Measurements from ENCODE around the gene RPN2. TPM values are rescaled to one million over a fixed set of nuclear protein-coding genes. Genes with fewer than 3 reads are reported as not detected.

The RPN2 gene
- total and polyA plus RNA-seq, 9 of the 15 experiments (the other 6 are each of a cell fraction or from before 2014, with no cell fraction given), result 168 to 548 (median 325) TPM

DNA sequence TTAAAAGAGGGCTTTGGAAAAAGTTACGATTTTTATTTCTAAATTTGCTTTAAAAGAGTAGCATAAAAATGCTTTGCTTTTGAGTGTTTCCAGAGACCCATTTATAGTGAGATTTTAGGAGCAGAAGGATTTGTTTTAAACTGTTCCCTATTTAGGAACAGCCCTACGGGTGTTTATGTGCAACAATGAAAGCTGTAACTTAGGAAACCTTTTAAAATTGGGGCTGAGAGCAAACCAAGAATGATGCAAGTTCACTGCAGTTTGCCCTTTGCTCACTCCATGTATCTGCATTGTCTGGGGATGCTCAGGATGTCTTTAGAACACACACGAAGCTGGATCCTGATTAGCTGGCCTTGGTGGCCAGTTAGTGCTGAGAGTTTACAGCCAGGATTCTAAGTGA, 41.6 kb downstream of the RPN2 start:
- H3K9ac ChIP-seq (ENCODE audit: insufficient read depth in 1 of 2, low read depth in 2 of 2, low read length in 2 of 2), result no peak overlapping the region
- peaks cover 88% of the 10 kb centered on the region for H3K36me3 ChIP-seq (ENCODE audit: control insufficient read depth, insufficient read depth, low read length)
- in situ Hi-C loops (cut with MboI), result no loop called here
- ATAC-seq (no peak), DNase-seq (ENCODE audit: extremely low read depth in 1 of 4, low spot score in 3 of 4) (no peak), FAIRE-seq (no peak)
- POLR2A ChIA-PET, result interaction anchor here (1.0 to 1.1 kb wide), 2 partner anchors 21 to 74 kb away, joined by 3 read pairs; no protein-coding TSS in a partner anchor
- no peaks in the 10 kb centered on the region for H3K9me3 ChIP-seq (replicated peaks; ENCODE audit: control insufficient read depth, insufficient read depth, low read depth, low read length)
- TF ChIP-seq, protein P1, sequence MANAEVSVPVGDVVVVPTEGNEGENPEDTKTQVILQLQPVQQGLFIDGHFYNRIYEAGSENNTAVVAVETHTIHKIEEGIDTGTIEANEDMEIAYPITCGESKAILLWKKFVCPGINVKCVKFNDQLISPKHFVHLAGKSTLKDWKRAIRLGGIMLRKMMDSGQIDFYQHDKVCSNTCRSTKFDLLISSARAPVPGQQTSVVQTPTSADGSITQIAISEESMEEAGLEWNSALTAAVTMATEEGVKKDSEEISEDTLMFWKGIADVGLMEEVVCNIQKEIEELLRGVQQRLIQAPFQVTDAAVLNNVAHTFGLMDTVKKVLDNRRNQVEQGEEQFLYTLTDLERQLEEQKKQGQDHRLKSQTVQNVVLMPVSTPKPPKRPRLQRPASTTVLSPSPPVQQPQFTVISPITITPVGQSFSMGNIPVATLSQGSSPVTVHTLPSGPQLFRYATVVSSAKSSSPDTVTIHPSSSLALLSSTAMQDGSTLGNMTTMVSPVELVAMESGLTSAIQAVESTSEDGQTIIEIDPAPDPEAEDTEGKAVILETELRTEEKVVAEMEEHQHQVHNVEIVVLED (CRISPR knock-in tag; IDR thresholded peaks at IDR 0.05), result no peak
- no TSS peak for BruUV-seq (replicated peaks)
- H3K4me2 ChIP-seq (ENCODE audit: insufficient read depth, low read length), result no peak overlapping the region
- no peak overlapping the region for H3K4me3 ChIP-seq
- H2AFZ ChIP-seq (ENCODE audit: low read depth, low read length), result no peak overlapping the region
- H3K4me1 ChIP-seq (replicated peaks in 1 of 2; ENCODE audit: control insufficient read depth in 2 of 2, insufficient read depth in 2 of 2, low read length in 2 of 2), result no peaks in the 10 kb centered on the region
- H3K79me2 ChIP-seq (ENCODE audit: control insufficient read depth, insufficient read depth, low read length), result no peaks in the 10 kb centered on the region
- CTCF ChIA-PET (ENCODE audit: low intra/inter-chr PET ratio), result no interaction called here
- intact Hi-C loops (cut with micrococcal nuclease), result no loop called here
- H3K27me3 ChIP-seq (ENCODE audit: control insufficient read depth in 2 of 2, insufficient read depth in 2 of 2, low read length in 2 of 2), result no peaks in the 10 kb centered on the region
- 66% methylated on average over 3 of the region's 3 CpGs for whole genome bisulfite sequencing (ENCODE audit: insufficient coverage, low coverage, missing lambda C conversion rate)
- H3K9me1 ChIP-seq (ENCODE audit: control insufficient read depth, insufficient read depth, low read length), result no peaks in the 10 kb centered on the region
- H3K27ac ChIP-seq (ENCODE audit: extremely low read depth, low read depth, low read length), result no peak overlapping the region
- no peaks in the 10 kb centered on the region for H4K20me1 ChIP-seq (replicated peaks; ENCODE audit: control insufficient read depth, insufficient read depth, low read length)

DNA sequence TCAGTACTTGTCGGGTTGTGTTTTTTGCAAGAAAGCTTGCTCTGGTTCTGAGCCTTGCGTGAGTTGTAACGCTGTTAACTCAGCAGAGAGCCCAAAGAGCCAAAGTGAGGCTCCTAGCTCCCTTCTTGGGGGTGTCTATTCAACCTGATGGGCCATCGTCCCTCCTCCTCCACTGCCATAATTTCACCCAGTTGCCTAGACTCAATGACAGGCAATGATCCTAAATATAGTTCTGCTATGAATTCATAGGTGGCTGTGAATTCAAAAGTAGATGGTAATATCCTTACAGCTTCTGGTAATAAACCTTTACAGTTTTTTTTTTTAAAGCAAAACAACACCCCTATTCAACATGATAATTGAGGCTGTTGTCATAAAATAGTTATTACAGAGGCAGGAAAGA, 43.0 kb downstream of the RPN2 start:
- no peaks in the 10 kb centered on the region for H3K27me3 ChIP-seq (ENCODE audit: control insufficient read depth in 2 of 2, insufficient read depth in 2 of 2, low read length in 2 of 2)
- no peak for TF ChIP-seq KAT8 (IDR thresholded peaks at IDR 0.05; ENCODE audit: low read depth)
- no peak for TF ChIP-seq NFATC3 (IDR thresholded peaks at IDR 0.05)
- TF ChIP-seq NR2F6 (CRISPR knock-in tag; IDR thresholded peaks at IDR 0.05), result no peak
- TF ChIP-seq, protein P2, sequence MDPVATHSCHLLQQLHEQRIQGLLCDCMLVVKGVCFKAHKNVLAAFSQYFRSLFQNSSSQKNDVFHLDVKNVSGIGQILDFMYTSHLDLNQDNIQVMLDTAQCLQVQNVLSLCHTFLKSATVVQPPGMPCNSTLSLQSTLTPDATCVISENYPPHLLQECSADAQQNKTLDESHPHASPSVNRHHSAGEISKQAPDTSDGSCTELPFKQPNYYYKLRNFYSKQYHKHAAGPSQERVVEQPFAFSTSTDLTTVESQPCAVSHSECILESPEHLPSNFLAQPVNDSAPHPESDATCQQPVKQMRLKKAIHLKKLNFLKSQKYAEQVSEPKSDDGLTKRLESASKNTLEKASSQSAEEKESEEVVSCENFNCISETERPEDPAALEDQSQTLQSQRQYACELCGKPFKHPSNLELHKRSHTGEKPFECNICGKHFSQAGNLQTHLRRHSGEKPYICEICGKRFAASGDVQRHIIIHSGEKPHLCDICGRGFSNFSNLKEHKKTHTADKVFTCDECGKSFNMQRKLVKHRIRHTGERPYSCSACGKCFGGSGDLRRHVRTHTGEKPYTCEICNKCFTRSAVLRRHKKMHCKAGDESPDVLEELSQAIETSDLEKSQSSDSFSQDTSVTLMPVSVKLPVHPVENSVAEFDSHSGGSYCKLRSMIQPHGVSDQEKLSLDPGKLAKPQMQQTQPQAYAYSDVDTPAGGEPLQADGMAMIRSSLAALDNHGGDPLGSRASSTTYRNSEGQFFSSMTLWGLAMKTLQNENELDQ (CRISPR knock-in tag; IDR thresholded peaks at IDR 0.05; ENCODE audit: borderline replicate concordance), result no peak
- TF ChIP-seq, protein P3, sequence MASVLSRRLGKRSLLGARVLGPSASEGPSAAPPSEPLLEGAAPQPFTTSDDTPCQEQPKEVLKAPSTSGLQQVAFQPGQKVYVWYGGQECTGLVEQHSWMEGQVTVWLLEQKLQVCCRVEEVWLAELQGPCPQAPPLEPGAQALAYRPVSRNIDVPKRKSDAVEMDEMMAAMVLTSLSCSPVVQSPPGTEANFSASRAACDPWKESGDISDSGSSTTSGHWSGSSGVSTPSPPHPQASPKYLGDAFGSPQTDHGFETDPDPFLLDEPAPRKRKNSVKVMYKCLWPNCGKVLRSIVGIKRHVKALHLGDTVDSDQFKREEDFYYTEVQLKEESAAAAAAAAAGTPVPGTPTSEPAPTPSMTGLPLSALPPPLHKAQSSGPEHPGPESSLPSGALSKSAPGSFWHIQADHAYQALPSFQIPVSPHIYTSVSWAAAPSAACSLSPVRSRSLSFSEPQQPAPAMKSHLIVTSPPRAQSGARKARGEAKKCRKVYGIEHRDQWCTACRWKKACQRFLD (CRISPR knock-in tag; IDR thresholded peaks at IDR 0.05), result no peak
- TF ChIP-seq SETDB1 (IDR thresholded peaks at IDR 0.05; ENCODE audit: low read length), result no peak
- TF ChIP-seq ZNF699 (CRISPR knock-in tag; IDR thresholded peaks at IDR 0.05; ENCODE audit: insufficient replicate concordance), result no peak
- no peak for TF ChIP-seq ELF4 (CRISPR knock-in tag; IDR thresholded peaks at IDR 0.05)
- TF ChIP-seq CREM (IDR thresholded peaks at IDR 0.05; ENCODE audit: low read depth), result no peak
- no peak for TF ChIP-seq RNF2 (IDR thresholded peaks at IDR 0.05)
- no peak for TF ChIP-seq TSC22D4 (tag; IDR thresholded peaks at IDR 0.05)

More for the DNA sequence above, 43.0 kb downstream of the RPN2 start:
- WGBS (ENCODE audit: insufficient coverage, low coverage, missing lambda C conversion rate), result 94% methylated on average over 4 of the region's 4 CpGs
- Histone ChIP-seq H4K20me1 (replicated peaks; ENCODE audit: control insufficient read depth, insufficient read depth, low read length) (no peaks in the 10 kb centered on the region), H3K79me2 (ENCODE audit: control insufficient read depth, insufficient read depth, low read length) (no peaks in the 10 kb centered on the region), H3K4me1 (replicated peaks in 1 of 2; ENCODE audit: control insufficient read depth in 2 of 2, insufficient read depth in 2 of 2, low read length in 2 of 2) (no peaks in the 10 kb centered on the region), H3K4me3 (no peak overlapping the region), H2AFZ (ENCODE audit: low read depth, low read length) (no peak overlapping the region), H3K36me3 (ENCODE audit: control insufficient read depth, insufficient read depth, low read length) (peaks cover 91% of the 10 kb centered on the region), H3K9me1 (ENCODE audit: control insufficient read depth, insufficient read depth, low read length) (no peaks in the 10 kb centered on the region), H3K9me3 (replicated peaks; ENCODE audit: control insufficient read depth, insufficient read depth, low read depth, low read length) (no peaks in the 10 kb centered on the region), H3K27ac (ENCODE audit: extremely low read depth, low read depth, low read length) (no peak overlapping the region), H3K4me2 (ENCODE audit: insufficient read depth, low read length) (no peak overlapping the region), H3K9ac (ENCODE audit: insufficient read depth in 1 of 2, low read depth in 2 of 2, low read length in 2 of 2) (no peak overlapping the region)
- POLR2A ChIA-PET, result interaction anchor here (0.7 to 1.3 kb wide), 3 partner anchors 9 to 44 kb away, joined by 3 to 5 read pairs (median 3); no protein-coding TSS in a partner anchor
- intact Hi-C loops (cut with micrococcal nuclease) (no loop called here), in situ Hi-C loops (cut with MboI) (no loop called here)
- DNase-seq (ENCODE audit: extremely low read depth in 1 of 4, low spot score in 3 of 4) (no peak), FAIRE-seq (no peak), ATAC-seq (no peak)
- CTCF ChIA-PET (ENCODE audit: low intra/inter-chr PET ratio), result no interaction called here
- BruUV-seq (replicated peaks), result no TSS peak
